K562 (cell line): ENCODE data around the gene DGCR8. TPM values are rescaled to one million over a fixed set of nuclear protein-coding genes. Genes with fewer than 3 reads are reported as not detected.

ENCODE experiments used
- BDP1 ChIP-seq: IDR thresholded peaks from 3 replicates; pipeline ENCODE4 v1.6.1; 2011; ENCODE audit not compliant: insufficient read length, insufficient read depth
- MCM2 ChIP-seq: fragments of 450-650 bp; IDR thresholded peaks from 2 replicates; pipeline ENCODE4 v1.6.1; 2017; ENCODE audit warnings: low read depth, mild to moderate bottlenecking
- RBM14 ChIP-seq: fragments of 200-400 bp; formaldehyde crosslinking; IDR thresholded peaks from 2 replicates; pipeline ENCODE4 v1.6.1; 2018; ENCODE audit warnings: low read depth, mild to moderate bottlenecking, low read length, moderate library complexity, borderline replicate concordance; ENCODE audit not compliant: insufficient read depth
- TSC22D4 ChIP-seq: fragments of 450-650 bp; IDR thresholded peaks from 2 replicates; pipeline ENCODE4 v1.6.1; 2016; ENCODE audit warnings: missing genetic modification characterization, missing biosample characterization, control low read depth
- ZNF584 ChIP-seq: fragments of 200-800 bp; sonication (Bioruptor generic); IDR thresholded peaks from 2 replicates; pipeline ENCODE4 v1.6.1; 2016; ENCODE audit warnings: low read depth, mild to moderate bottlenecking, missing genetic modification characterization, missing compliant biosample characterization
- ZNF696 ChIP-seq: fragments of 250-450 bp; sonication (Bioruptor Pico); conservative IDR thresholded peaks from 2 replicates; pipeline ENCODE4 v1.4.0; 2020; ENCODE audit warnings: mild to moderate bottlenecking, moderate library complexity
- ZNF75A ChIP-seq: fragments of 450-650 bp; formaldehyde crosslinking; IDR thresholded peaks from 2 replicates; pipeline ENCODE4 v1.4.0; 2020; ENCODE audit warnings: mild to moderate bottlenecking
- ZNF764 ChIP-seq: fragments of 250-450 bp; sonication (Bioruptor Pico); IDR thresholded peaks from 2 replicates; pipeline ENCODE4 v1.4.0; 2020; ENCODE audit warnings: low read depth, mild to moderate bottlenecking, moderate library complexity
- ZNF766 ChIP-seq: fragments of 200-800 bp; sonication (Bioruptor generic); conservative IDR thresholded peaks from 2 replicates; pipeline ENCODE4 v1.6.1; 2016; ENCODE audit warnings: missing genetic modification characterization, missing compliant biosample characterization
- ZSCAN32 ChIP-seq: fragments of 450-650 bp; formaldehyde crosslinking; IDR thresholded peaks from 2 replicates; pipeline ENCODE4 v1.4.0; 2020; ENCODE audit warnings: mild to moderate bottlenecking, moderate library complexity
- polyA plus RNA-seq, 8 experiments: library from polyadenylated mRNA; depleted of rRNA in 4 of 8; stranded (reverse) in 5 of 8; unstranded in 3 of 8; fragments of >200 nt; fragmentation: Nextera tagmentation in 2 of 8; fragmentation: Illumina TruSeq in 1 of 8; extraction: Ambion mirVana in 2 of 8; extraction: Trizol in 1 of 8; gene quantifications; 2 replicates each; pipeline versions ENCODE4 v1.2.1 to v1.2.3, GENCODE V29; 2011 to 2014; ENCODE audit warnings: inconsistent platforms in 1 of 8, missing spikeins in 1 of 8
- total RNA-seq, 7 experiments: library from RNA; depleted of rRNA in 6 of 7; stranded (reverse); fragments of >200 nt in 6 of 7; fragmentation: Illumina TruSeq in 2 of 7; extraction: Trizol in 2 of 7; gene quantifications; 2 replicates each; pipeline versions ENCODE4 v1.2.1 to v1.2.3, GENCODE V29; 2011 to 2021; ENCODE audit warnings: low replicate concordance in 1 of 7
- TF ChIP-seq, protein P1 (sequence below): fragments of 450-650 bp; formaldehyde crosslinking; IDR thresholded peaks from 2 replicates; pipeline ENCODE4 v1.4.0; 2020; ENCODE audit warnings: mild to moderate bottlenecking, moderate library complexity
- TF ChIP-seq, protein P2 (sequence below): sonication (generic); formaldehyde crosslinking; IDR thresholded peaks from 2 replicates; pipeline ENCODE4 v1.8.1; 2023; ENCODE audit warnings: mild to moderate bottlenecking, missing genetic modification reagents
- TF ChIP-seq, protein P3 (sequence below): fragments of 250-450 bp; sonication (Bioruptor Pico); IDR thresholded peaks from 2 replicates; pipeline ENCODE4 v1.9.0; 2021; ENCODE audit warnings: mild to moderate bottlenecking, inconsistent platforms
- TF ChIP-seq, protein P4 (sequence below): sonication (generic); formaldehyde crosslinking; IDR thresholded peaks from 2 replicates; pipeline ENCODE4 v1.8.1; 2023; ENCODE audit warnings: mild to moderate bottlenecking, missing genetic modification reagents, moderate library complexity
- TF ChIP-seq, protein P5 (sequence below): IDR thresholded peaks from 2 replicates; pipeline ENCODE4 v1.6.1; 2011; ENCODE audit warnings: borderline replicate concordance, low read depth, mild to moderate bottlenecking, moderate library complexity, low read length; ENCODE audit not compliant: insufficient read depth, poor library complexity, severe bottlenecking

The DGCR8 gene
- total and polyA plus RNA-seq, 9 of the 15 experiments (the other 6 are each of a cell fraction or from before 2014, with no cell fraction given): 5.9 to 144 (median 80.1) TPM

DNA sequence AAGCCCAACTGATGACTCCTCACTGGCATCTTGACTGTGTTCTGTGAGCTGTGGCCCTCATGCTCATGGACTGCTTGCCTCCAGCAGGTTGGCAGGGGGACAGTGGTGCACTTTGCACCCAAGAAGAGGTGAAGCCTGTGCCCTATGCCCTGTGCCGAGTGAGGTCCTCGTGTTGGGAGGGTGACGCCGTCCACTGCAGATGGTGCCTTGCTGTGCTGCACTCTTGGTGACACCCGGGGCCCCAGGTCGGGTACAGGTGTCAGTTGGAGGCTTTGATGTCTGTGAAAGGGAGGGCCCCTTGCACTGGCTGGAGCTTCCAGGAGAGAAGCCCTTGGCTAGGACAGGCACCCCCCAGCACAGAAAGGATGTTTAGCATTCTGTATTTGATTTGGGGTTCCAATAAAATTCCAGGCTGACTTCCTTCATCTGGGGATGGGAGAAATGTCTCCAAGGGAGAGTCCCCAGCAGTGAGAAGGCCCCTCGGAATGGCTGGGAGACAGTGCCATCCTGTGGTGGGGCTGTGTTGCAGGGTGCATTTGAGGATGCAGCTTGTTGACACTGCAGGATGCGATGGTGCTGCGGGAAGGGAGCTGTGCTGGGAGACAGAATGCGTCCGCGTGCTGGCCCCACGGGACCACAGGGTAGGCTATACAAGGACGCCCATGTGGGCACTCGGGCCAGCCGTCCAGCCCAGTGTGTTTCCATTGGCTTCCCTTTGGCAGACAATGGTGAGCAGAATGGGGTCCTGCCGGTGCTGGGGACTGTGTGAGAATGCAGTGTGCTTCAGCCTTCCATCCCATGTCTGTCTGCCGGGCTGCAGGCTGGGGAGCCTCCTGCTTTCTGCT, 49.1 kb downstream of the DGCR8 start (continued):
- TF ChIP-seq, protein P1, sequence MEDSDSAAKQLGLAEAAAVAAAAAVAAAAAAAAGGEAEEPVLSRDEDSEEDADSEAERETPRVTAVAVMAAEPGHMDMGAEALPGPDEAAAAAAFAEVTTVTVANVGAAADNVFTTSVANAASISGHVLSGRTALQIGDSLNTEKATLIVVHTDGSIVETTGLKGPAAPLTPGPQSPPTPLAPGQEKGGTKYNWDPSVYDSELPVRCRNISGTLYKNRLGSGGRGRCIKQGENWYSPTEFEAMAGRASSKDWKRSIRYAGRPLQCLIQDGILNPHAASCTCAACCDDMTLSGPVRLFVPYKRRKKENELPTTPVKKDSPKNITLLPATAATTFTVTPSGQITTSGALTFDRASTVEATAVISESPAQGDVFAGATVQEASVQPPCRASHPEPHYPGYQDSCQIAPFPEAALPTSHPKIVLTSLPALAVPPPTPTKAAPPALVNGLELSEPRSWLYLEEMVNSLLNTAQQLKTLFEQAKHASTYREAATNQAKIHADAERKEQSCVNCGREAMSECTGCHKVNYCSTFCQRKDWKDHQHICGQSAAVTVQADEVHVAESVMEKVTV: peak; percentile 99
- TF ChIP-seq ZNF766 (CRISPR knock-in tag): no peak
- peak; percentile 79 for TF ChIP-seq ZNF764 (CRISPR knock-in tag)
- TF ChIP-seq BDP1: no peak
- TF ChIP-seq, protein P2, sequence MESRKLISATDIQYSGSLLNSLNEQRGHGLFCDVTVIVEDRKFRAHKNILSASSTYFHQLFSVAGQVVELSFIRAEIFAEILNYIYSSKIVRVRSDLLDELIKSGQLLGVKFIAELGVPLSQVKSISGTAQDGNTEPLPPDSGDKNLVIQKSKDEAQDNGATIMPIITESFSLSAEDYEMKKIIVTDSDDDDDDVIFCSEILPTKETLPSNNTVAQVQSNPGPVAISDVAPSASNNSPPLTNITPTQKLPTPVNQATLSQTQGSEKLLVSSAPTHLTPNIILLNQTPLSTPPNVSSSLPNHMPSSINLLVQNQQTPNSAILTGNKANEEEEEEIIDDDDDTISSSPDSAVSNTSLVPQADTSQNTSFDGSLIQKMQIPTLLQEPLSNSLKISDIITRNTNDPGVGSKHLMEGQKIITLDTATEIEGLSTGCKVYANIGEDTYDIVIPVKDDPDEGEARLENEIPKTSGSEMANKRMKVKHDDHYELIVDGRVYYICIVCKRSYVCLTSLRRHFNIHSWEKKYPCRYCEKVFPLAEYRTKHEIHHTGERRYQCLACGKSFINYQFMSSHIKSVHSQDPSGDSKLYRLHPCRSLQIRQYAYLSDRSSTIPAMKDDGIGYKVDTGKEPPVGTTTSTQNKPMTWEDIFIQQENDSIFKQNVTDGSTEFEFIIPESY (CRISPR knock-in tag): no peak
- no peak for TF ChIP-seq ZNF75A (CRISPR knock-in tag)
- peak; percentile 50; the same call in 1 of the 2 replicates for TF ChIP-seq RBM14
- TF ChIP-seq MCM2: no peak
- TF ChIP-seq, protein P3, sequence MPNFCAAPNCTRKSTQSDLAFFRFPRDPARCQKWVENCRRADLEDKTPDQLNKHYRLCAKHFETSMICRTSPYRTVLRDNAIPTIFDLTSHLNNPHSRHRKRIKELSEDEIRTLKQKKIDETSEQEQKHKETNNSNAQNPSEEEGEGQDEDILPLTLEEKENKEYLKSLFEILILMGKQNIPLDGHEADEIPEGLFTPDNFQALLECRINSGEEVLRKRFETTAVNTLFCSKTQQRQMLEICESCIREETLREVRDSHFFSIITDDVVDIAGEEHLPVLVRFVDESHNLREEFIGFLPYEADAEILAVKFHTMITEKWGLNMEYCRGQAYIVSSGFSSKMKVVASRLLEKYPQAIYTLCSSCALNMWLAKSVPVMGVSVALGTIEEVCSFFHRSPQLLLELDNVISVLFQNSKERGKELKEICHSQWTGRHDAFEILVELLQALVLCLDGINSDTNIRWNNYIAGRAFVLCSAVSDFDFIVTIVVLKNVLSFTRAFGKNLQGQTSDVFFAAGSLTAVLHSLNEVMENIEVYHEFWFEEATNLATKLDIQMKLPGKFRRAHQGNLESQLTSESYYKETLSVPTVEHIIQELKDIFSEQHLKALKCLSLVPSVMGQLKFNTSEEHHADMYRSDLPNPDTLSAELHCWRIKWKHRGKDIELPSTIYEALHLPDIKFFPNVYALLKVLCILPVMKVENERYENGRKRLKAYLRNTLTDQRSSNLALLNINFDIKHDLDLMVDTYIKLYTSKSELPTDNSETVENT (CRISPR knock-in tag): peak; percentile 75; the same call in 1 of the 2 replicates
- no peak for TF ChIP-seq TSC22D4 (tag)
- 0 out of 2 replicates have a peak, but pooled peaks have one; percentile 48 for TF ChIP-seq ZNF696
- 0 out of 2 replicates have a peak, but pooled peaks have one; percentile 29 for TF ChIP-seq ZSCAN32 (CRISPR knock-in tag)
- no peak for TF ChIP-seq ZNF584 (CRISPR knock-in tag)
- TF ChIP-seq, protein P4, sequence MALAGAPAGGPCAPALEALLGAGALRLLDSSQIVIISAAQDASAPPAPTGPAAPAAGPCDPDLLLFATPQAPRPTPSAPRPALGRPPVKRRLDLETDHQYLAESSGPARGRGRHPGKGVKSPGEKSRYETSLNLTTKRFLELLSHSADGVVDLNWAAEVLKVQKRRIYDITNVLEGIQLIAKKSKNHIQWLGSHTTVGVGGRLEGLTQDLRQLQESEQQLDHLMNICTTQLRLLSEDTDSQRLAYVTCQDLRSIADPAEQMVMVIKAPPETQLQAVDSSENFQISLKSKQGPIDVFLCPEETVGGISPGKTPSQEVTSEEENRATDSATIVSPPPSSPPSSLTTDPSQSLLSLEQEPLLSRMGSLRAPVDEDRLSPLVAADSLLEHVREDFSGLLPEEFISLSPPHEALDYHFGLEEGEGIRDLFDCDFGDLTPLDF: peak; percentile 45; the same call in 1 of the 2 replicates
- TF ChIP-seq, protein P5, sequence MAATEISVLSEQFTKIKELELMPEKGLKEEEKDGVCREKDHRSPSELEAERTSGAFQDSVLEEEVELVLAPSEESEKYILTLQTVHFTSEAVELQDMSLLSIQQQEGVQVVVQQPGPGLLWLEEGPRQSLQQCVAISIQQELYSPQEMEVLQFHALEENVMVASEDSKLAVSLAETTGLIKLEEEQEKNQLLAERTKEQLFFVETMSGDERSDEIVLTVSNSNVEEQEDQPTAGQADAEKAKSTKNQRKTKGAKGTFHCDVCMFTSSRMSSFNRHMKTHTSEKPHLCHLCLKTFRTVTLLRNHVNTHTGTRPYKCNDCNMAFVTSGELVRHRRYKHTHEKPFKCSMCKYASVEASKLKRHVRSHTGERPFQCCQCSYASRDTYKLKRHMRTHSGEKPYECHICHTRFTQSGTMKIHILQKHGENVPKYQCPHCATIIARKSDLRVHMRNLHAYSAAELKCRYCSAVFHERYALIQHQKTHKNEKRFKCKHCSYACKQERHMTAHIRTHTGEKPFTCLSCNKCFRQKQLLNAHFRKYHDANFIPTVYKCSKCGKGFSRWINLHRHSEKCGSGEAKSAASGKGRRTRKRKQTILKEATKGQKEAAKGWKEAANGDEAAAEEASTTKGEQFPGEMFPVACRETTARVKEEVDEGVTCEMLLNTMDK: peak; percentile 64
